GM12878 (cell line): ENCODE data around the gene RPS15A. TPM values are rescaled to one million over a fixed set of nuclear protein-coding genes. Genes with fewer than 3 reads are reported as not detected.

Source experiments
- ATAC-seq: fragments of 200-7000 bp; cut with Tn5 transposase; 3 replicates; pipeline ENCODE4 v1.9.1; 2020; ENCODE audit warnings: mild to moderate bottlenecking, moderate library complexity
- BruUV-seq: library from RNA; stranded (reverse); fragments of 400-500 nt; replicated peaks from 2 replicates; lab custom pipeline; 2021; lab: Mats Ljungman, UMichigan
- CTCF ChIA-PET: fragments of 300-600 bp; sonication (Branson Sonifier 250); formaldehyde crosslinking; extraction: SDS; loops from one replicate; lab custom pipeline; 2021; ENCODE audit warnings: inconsistent platforms; lab: Yijun Ruan, JAX
- POLR2A ChIA-PET: fragments of 350-600 bp; formaldehyde crosslinking; extraction: SDS; loops from one replicate; lab custom pipeline; 2021; ENCODE audit warnings: inconsistent platforms; lab: Charles Lee
- RAD21 ChIA-PET: fragments of 300-600 bp; sonication (Branson Sonifier 250); formaldehyde crosslinking; loops from one replicate; lab custom pipeline; 2023; ENCODE audit warnings: antibody characterized with exemption; ENCODE audit not compliant: unreplicated experiment; lab: Charles Lee
- SMC1A ChIA-PET: fragments of 300-600 bp; sonication (Branson Sonifier 250); formaldehyde crosslinking; loops from one replicate; lab custom pipeline; 2023; ENCODE audit not compliant: unreplicated experiment, uncharacterized antibody; lab: Charles Lee
- DNase-seq: peaks from one replicate; pipeline ENCODE4 v3.0.0-alpha.2; 2011; ENCODE audit warnings: low read depth, low spot score
- FAIRE-seq: peaks from 3 replicates; lab custom pipeline; 2011; peaks lifted over from hg19 to GRCh38; lab: Jason Lieb, UNC
- H2AFZ ChIP-seq: 2 replicates; pipeline ENCODE4 v1.6.0; 2011; ENCODE audit warnings: low read depth, low read length, control low read depth; ENCODE audit not compliant: control insufficient read depth
- H3K27ac ChIP-seq: 2 replicates; pipeline ENCODE4 v1.5.1; 2011; ENCODE audit warnings: control low read depth; ENCODE audit not compliant: control insufficient read depth, insufficient read depth
- H3K27me3 ChIP-seq, 2 experiments: replicated peaks in 1 of 2; 2 replicates each; pipeline versions ENCODE4 v1.6.0 to v1.6.1; 2011; ENCODE audit warnings: low read length in 1 of 2; ENCODE audit not compliant: control insufficient read depth in 2 of 2, insufficient read depth in 2 of 2
- H3K36me3 ChIP-seq, 2 experiments: 2 replicates each; pipeline ENCODE4 v1.5.1; 2011; ENCODE audit warnings: low read length in 1 of 2; ENCODE audit not compliant: control insufficient read depth in 2 of 2, insufficient read depth in 2 of 2
- H3K4me1 ChIP-seq: 2 replicates; pipeline ENCODE4 v1.6.1; 2011; ENCODE audit warnings: mild to moderate bottlenecking, low read length, moderate library complexity, mixed read lengths; ENCODE audit not compliant: control insufficient read depth, insufficient read depth
- H3K4me2 ChIP-seq: 2 replicates; pipeline ENCODE4 v1.6.0; 2011; ENCODE audit warnings: control low read depth; ENCODE audit not compliant: control insufficient read depth, insufficient read depth
- H3K4me3 ChIP-seq: fragments of 200-600 bp; sonication (generic); 2 replicates; pipeline ENCODE4 v1.5.1; 2016
- H3K79me2 ChIP-seq: 2 replicates; pipeline ENCODE4 v1.6.0; 2011; ENCODE audit warnings: low read length; ENCODE audit not compliant: control insufficient read depth, insufficient read depth
- H3K9ac ChIP-seq: 2 replicates; pipeline ENCODE4 v1.8.0; 2011; ENCODE audit warnings: low read length, control low read depth, mixed read lengths; ENCODE audit not compliant: control insufficient read depth, insufficient read depth
- H3K9me3 ChIP-seq: replicated peaks from 3 replicates; pipeline ENCODE4 v1.5.1; 2011; ENCODE audit warnings: mild to moderate bottlenecking, low read length; ENCODE audit not compliant: control insufficient read depth, insufficient read depth
- H4K20me1 ChIP-seq: 2 replicates; pipeline ENCODE4 v1.6.0; 2011; ENCODE audit not compliant: control insufficient read depth, insufficient read depth
- EED ChIP-seq: sonication (generic); IDR thresholded peaks from 2 replicates; pipeline ENCODE4 v1.6.1; 2016; ENCODE audit warnings: antibody characterized with exemption, low read depth
- ESRRA ChIP-seq: IDR thresholded peaks from 2 replicates; pipeline ENCODE4 v1.6.1; 2012; ENCODE audit warnings: mild to moderate bottlenecking, low read length, improper control_type of control experiment
- FOXM1 ChIP-seq: IDR thresholded peaks from 2 replicates; pipeline ENCODE4 v1.6.1; 2012; ENCODE audit warnings: low read depth, mild to moderate bottlenecking, inconsistent platforms, low read length, moderate library complexity
- MEF2A ChIP-seq: IDR thresholded peaks from 2 replicates; pipeline ENCODE4 v1.6.1; 2011; ENCODE audit warnings: low read depth, mild to moderate bottlenecking, low read length, moderate library complexity; ENCODE audit not compliant: insufficient read depth
- MEF2B ChIP-seq: fragments of 450-650 bp; IDR thresholded peaks from 2 replicates; pipeline ENCODE4 v1.6.1; 2018; ENCODE audit warnings: mild to moderate bottlenecking, moderate library complexity; ENCODE audit not compliant: partially characterized antibody, poor library complexity, severe bottlenecking
- MTA3 ChIP-seq: IDR thresholded peaks from 2 replicates; pipeline ENCODE4 v1.6.1; 2012; ENCODE audit warnings: low read length, inconsistent platforms, borderline replicate concordance
- NBN ChIP-seq: fragments of 450-650 bp; IDR thresholded peaks from 2 replicates; pipeline ENCODE4 v1.6.1; 2016
- NR2C2 ChIP-seq: IDR thresholded peaks from 2 replicates; pipeline ENCODE4 v1.6.1; 2011; ENCODE audit warnings: borderline replicate concordance, low read depth; ENCODE audit not compliant: control insufficient read depth, insufficient read length
- POU2F2 ChIP-seq: IDR thresholded peaks from 3 replicates; pipeline ENCODE4 v1.6.1; 2011; ENCODE audit warnings: low read depth, mild to moderate bottlenecking, low read length, borderline replicate concordance
- SP1 ChIP-seq: IDR thresholded peaks from one replicate; pipeline ENCODE4 v1.6.1; 2011; ENCODE audit warnings: low read depth, low read length
- TCF7 ChIP-seq: IDR thresholded peaks from 2 replicates; pipeline ENCODE4 v1.6.1; 2014; ENCODE audit warnings: antibody characterized with exemption, borderline replicate concordance
- WRNIP1 ChIP-seq: IDR thresholded peaks from 2 replicates; pipeline ENCODE4 v1.6.1; 2011; ENCODE audit warnings: low read depth, low read length, improper control_type of control experiment, borderline replicate concordance
- ZBED1 ChIP-seq: IDR thresholded peaks from 2 replicates; pipeline ENCODE4 v1.6.1; 2016; ENCODE audit warnings: borderline replicate concordance
- WGBS: methylation state at CpG from one replicate; pipeline ENCODE4 v1.1.6; 2016; ENCODE audit warnings: low lambda C conversion rate; ENCODE audit not compliant: insufficient replicate concordance, insufficient coverage; ENCODE audit errors: missing lambda C conversion rate; 5-methylcytosine and 5-hydroxymethylcytosine counted together
- in situ Hi-C: fragments of 300-500 bp; cut with MboI; formaldehyde crosslinking; loops from 9 replicates; pipeline ENCODE4 v1.14.3; 2018; ENCODE audit warnings: mixed read lengths
- intact Hi-C: fragments of 100-400 bp; cut with micrococcal nuclease; formaldehyde crosslinking; loops from one replicate; pipeline ENCODE4 v1.14.2; 2022; ENCODE audit not compliant: unreplicated experiment
- polyA plus RNA-seq, 11 experiments: library from polyadenylated mRNA; depleted of rRNA in 4 of 11; unstranded in 6 of 11; stranded (reverse) in 5 of 11; fragments of >200 nt; fragmentation: Nextera tagmentation in 4 of 11; fragmentation: Illumina TruSeq in 1 of 11; extraction: Ambion mirVana in 4 of 11; extraction: Trizol in 1 of 11; gene quantifications; 1 replicate in 1 of 11; 2 replicates in 10 of 11; pipeline versions ENCODE4 v1.2.1 to v1.2.3, GENCODE V29; 2011 to 2016; ENCODE audit warnings: inconsistent platforms in 2 of 11, missing spikeins in 2 of 11, low read depth in 1 of 11
- total RNA-seq, 4 experiments: library from RNA; depleted of rRNA in 3 of 4; stranded (reverse); fragments of >200 nt in 3 of 4; fragmentation: Illumina TruSeq in 1 of 4; extraction: Trizol in 1 of 4; gene quantifications; 2 replicates each; pipeline versions ENCODE4 v1.2.1 to v1.2.3, GENCODE V29; 2013 to 2021
- TF ChIP-seq, protein P1 (sequence below): fragments of 450-650 bp; IDR thresholded peaks from 2 replicates; pipeline ENCODE4 v1.6.1; 2017; ENCODE audit warnings: mild to moderate bottlenecking
- TF ChIP-seq, protein P2 (sequence below): IDR thresholded peaks from 2 replicates; pipeline ENCODE4 v1.6.1; 2012; ENCODE audit warnings: low read length, inconsistent platforms
- TF ChIP-seq, protein P3 (sequence below): IDR thresholded peaks from 2 replicates; pipeline ENCODE4 v1.6.1; 2012; ENCODE audit warnings: mild to moderate bottlenecking, low read depth, low read length

Gene RPS15A
- total and polyA plus RNA-seq, 10 of the 15 experiments (the other 5 are each of a cell fraction or from before 2014, with no cell fraction given), result 1,566 to 6,408 (median 2,999) TPM

DNA sequence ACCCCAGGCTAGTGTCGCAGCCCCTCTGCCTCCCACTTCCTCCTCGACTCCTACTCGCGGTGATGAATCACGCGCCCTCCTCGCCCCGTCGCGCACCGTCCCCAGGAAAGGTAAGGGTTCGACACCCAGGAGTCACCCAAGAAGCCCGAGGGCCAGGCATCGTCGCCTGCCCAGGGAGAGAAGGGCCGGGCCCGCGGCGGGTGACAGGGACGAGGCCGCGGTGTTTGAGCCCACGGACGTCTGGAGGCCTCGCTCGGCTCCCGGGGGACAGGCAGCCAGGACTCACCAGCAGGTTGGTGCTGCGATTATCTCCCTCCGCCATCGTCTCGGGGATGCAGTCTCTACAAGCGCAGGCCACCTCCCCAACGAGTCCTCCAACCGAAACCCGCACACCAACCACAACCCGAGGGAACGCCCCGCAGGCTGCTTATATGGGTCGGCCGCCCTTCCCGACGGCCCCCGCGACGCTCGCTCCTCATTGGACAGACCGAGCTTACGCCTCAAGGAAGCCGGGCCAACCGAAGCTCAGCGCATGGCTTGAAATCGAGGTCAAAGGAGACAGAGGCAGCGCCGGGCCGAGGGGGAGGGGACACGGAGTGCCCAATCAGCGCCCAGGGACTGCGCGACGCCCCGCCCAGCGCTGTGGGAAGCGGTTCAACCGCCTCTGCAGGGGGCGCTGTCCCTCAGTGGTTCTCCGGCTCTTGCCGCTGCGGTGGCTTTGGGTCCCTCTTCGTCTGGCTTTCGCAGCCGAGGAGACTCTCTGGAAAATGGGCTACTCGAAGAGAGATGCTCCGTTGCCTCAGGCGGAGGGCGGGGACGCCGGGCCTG is 11.2 kb upstream of the RPS15A start, which contains the start of gene ARL6IP1:
TSS of gene ARL6IP1 (minus strand) at position 405 of the 828 bp plus-strand sequence. CDS start at position 322, 83 bp downstream.
- Histone ChIP-seq H3K4me3 (peak within 1 kb of the TSS; percentile 91), H3K36me3 (peaks cover 0 to under 1% of the 10 kb centered on the region in 2 experiments; a peak in 1 of 4 replicates), H4K20me1 (no peaks in the 10 kb centered on the region), H3K79me2 (peaks cover 45% of the 10 kb centered on the region), H3K9ac (peak within 1 kb of the TSS; percentile 97), H3K27ac (peak within 1 kb of the TSS; percentile 93), H3K4me2 (peak within 1 kb of the TSS; percentile 96), H3K9me3 (no peaks in the 10 kb centered on the region), H2AFZ (peak within 1 kb of the TSS; percentile 81), H3K27me3 (no peaks in the 10 kb centered on the region), H3K4me1 (peaks cover 12% of the 10 kb centered on the region)
- peak; percentile 95 for DNase-seq
- FAIRE-seq, result peak; percentile 91
- ChIA-PET RAD21 (interaction anchor here (0.5 to 6.9 kb wide), 15 partner anchors 9 to 751 kb away, joined by 3 to 71 read pairs (median 3); partner anchors contain the start of genes COQ7 and RPS15A), SMC1A (interaction anchor here (0.7 to 7.2 kb wide), 7 partner anchors 9 to 1489 kb away, joined by 3 to 64 read pairs (median 5); partner anchors contain the start of gene RPS15A), POLR2A (interaction anchor here (0.9 to 8.9 kb wide), 5 partner anchors 8 to 145 kb away, joined by 3 to 128 read pairs (median 4); partner anchors contain the start of gene RPS15A), CTCF (interaction anchor here (0.6 to 5.3 kb wide), 26 partner anchors 8 to 359 kb away, joined by 3 to 80 read pairs (median 5); partner anchors contain the start of gene RPS15A)
- in situ Hi-C loops, result loop anchor here (5.0 kb wide), 1 partner anchor 171 kb away; no protein-coding TSS in a partner anchor
- ATAC-seq, result peak; percentile 97
- BruUV-seq, result TSS peak; percentile 51
- intact Hi-C loops, result loop anchor here (1.0 to 5.0 kb wide), 2 partner anchors 126 to 168 kb away; partner anchors contain the start of gene SMG1
- WGBS, result 2% methylated on average over 71 of the region's 77 CpGs
- TF ChIP-seq, protein P1, sequence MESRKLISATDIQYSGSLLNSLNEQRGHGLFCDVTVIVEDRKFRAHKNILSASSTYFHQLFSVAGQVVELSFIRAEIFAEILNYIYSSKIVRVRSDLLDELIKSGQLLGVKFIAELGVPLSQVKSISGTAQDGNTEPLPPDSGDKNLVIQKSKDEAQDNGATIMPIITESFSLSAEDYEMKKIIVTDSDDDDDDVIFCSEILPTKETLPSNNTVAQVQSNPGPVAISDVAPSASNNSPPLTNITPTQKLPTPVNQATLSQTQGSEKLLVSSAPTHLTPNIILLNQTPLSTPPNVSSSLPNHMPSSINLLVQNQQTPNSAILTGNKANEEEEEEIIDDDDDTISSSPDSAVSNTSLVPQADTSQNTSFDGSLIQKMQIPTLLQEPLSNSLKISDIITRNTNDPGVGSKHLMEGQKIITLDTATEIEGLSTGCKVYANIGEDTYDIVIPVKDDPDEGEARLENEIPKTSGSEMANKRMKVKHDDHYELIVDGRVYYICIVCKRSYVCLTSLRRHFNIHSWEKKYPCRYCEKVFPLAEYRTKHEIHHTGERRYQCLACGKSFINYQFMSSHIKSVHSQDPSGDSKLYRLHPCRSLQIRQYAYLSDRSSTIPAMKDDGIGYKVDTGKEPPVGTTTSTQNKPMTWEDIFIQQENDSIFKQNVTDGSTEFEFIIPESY, result no peak
- TF ChIP-seq MEF2B (peak; percentile 50), EED (peak; percentile 53), SP1 (peak; percentile 85), NR2C2 (no peak), ESRRA (no peak; the same call in 1 of the 2 replicates), POU2F2 (peak; percentile 92), FOXM1 (peak; percentile 94), NBN (peak; percentile 79), ZBED1 (0 out of 2 replicates have a peak, but pooled peaks have one; percentile 53), WRNIP1 (no peak), MTA3 (no peak), TCF7 (0 out of 2 replicates have a peak, but pooled peaks have one; percentile 23), MEF2A (no peak)
- TF ChIP-seq, protein P2, sequence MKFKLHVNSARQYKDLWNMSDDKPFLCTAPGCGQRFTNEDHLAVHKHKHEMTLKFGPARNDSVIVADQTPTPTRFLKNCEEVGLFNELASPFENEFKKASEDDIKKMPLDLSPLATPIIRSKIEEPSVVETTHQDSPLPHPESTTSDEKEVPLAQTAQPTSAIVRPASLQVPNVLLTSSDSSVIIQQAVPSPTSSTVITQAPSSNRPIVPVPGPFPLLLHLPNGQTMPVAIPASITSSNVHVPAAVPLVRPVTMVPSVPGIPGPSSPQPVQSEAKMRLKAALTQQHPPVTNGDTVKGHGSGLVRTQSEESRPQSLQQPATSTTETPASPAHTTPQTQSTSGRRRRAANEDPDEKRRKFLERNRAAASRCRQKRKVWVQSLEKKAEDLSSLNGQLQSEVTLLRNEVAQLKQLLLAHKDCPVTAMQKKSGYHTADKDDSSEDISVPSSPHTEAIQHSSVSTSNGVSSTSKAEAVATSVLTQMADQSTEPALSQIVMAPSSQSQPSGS, result no peak
- TF ChIP-seq, protein P3, sequence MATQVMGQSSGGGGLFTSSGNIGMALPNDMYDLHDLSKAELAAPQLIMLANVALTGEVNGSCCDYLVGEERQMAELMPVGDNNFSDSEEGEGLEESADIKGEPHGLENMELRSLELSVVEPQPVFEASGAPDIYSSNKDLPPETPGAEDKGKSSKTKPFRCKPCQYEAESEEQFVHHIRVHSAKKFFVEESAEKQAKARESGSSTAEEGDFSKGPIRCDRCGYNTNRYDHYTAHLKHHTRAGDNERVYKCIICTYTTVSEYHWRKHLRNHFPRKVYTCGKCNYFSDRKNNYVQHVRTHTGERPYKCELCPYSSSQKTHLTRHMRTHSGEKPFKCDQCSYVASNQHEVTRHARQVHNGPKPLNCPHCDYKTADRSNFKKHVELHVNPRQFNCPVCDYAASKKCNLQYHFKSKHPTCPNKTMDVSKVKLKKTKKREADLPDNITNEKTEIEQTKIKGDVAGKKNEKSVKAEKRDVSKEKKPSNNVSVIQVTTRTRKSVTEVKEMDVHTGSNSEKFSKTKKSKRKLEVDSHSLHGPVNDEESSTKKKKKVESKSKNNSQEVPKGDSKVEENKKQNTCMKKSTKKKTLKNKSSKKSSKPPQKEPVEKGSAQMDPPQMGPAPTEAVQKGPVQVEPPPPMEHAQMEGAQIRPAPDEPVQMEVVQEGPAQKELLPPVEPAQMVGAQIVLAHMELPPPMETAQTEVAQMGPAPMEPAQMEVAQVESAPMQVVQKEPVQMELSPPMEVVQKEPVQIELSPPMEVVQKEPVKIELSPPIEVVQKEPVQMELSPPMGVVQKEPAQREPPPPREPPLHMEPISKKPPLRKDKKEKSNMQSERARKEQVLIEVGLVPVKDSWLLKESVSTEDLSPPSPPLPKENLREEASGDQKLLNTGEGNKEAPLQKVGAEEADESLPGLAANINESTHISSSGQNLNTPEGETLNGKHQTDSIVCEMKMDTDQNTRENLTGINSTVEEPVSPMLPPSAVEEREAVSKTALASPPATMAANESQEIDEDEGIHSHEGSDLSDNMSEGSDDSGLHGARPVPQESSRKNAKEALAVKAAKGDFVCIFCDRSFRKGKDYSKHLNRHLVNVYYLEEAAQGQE, result no peak
